DND-41 (cell line): ENCODE results near the gene MYLK.

Source experiments
- EZH2 ChIP-seq: IDR thresholded peaks from 3 replicates; pipeline ENCODE4 v1.6.1; 2012; ENCODE audit warnings: borderline replicate concordance, low read depth, mild to moderate bottlenecking, moderate library complexity, low read length, inconsistent platforms; ENCODE audit not compliant: severe bottlenecking
- TF ChIP-seq, protein P1 (sequence below): IDR thresholded peaks from 2 replicates; pipeline ENCODE4 v1.5.1; 2012; ENCODE audit warnings: borderline replicate concordance, low read length, moderate library complexity, mild to moderate bottlenecking; ENCODE audit not compliant: poor library complexity, severe bottlenecking; ENCODE audit errors: extremely low read depth

DNA sequence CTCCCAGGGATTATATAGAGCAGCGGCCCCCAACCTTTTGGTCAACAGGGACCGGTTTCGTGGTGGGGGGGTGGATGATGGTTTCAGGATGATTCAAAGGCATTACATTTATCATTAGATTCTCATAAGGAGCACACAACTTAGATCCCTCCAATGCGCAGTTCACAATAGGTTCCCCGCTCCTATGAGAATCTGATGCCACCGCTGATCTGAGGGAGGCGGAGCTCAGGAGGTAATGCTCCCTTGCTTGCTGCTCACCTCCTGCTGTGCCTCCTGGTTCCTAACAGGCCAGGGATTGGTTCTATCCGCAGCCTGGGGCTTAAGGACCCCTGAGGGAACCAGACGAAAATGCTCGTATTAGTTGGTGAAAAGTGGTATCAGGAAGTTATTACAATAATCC, 298.0 kb downstream of the MYLK start:
- TF ChIP-seq, protein P1, sequence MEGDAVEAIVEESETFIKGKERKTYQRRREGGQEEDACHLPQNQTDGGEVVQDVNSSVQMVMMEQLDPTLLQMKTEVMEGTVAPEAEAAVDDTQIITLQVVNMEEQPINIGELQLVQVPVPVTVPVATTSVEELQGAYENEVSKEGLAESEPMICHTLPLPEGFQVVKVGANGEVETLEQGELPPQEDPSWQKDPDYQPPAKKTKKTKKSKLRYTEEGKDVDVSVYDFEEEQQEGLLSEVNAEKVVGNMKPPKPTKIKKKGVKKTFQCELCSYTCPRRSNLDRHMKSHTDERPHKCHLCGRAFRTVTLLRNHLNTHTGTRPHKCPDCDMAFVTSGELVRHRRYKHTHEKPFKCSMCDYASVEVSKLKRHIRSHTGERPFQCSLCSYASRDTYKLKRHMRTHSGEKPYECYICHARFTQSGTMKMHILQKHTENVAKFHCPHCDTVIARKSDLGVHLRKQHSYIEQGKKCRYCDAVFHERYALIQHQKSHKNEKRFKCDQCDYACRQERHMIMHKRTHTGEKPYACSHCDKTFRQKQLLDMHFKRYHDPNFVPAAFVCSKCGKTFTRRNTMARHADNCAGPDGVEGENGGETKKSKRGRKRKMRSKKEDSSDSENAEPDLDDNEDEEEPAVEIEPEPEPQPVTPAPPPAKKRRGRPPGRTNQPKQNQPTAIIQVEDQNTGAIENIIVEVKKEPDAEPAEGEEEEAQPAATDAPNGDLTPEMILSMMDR = no peak
- TF ChIP-seq EZH2 = no peak
